ENCODE results near the gene ZNF429.

- no peak for TF ChIP-seq POLR2A (IDR thresholded peaks at IDR 0.05)
- no peak for TF ChIP-seq CTCF (IDR thresholded peaks at IDR 0.05)
Measured at GRCh38 chr19:21584537-21584936, 79.1 kb downstream of the ZNF429 start.
